ENCODE data around the gene CTU2. TPM values are rescaled to one million over a fixed set of nuclear protein-coding genes. Genes with fewer than 3 reads are reported as not detected.

The CTU2 gene
- total RNA-seq, 2 experiments from 2014 or later = 46.1 to 48.1 TPM

DNA sequence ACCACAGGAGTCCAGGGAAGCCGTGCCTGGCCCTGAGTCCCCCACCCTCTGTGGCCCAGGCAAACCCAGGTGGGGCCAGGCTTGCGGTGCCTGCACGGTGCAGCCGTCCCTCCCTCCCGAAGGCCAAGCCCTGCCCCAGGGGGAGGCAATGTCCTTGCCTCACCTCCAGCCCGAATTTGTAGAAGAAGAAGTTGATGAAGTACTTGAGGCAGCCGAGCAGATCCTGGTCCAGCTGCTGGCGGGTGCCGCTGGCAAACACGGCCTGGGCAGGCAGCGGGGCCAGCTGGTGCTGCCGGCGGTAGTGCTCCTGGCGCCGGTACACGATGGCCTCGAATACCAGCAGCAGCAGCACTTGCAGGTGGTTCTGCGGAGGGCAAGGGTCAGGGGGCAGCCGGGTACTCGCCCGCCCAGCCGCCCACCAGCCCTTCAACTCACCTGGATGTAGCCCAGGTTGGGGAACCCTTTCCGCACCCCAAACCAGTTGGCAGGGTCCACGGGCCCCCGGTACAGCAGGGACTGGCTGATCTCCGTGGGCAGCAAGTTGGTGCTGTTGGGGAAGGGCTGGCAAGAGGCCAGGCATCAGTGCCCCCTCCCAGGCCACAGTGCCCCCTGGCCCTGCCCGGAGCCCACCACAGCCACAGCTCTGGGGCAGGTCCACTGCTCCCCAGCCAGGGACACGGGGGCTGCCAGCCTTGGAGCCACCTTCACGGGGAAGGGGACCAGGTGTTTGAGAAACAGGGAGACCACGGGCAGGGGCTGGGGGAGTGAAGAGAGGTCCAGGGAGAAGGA, 26.1 kb downstream of the CTU2 start:
- Mint-ChIP-seq H3K27me3 (ENCODE audit: low read depth) (no peaks in the 10 kb centered on the region), H3K27ac (no peak overlapping the region), H3K4me1 (ENCODE audit: low read depth) (peaks cover 4% of the 10 kb centered on the region), H3K4me3 (no peak overlapping the region), H3K9me3 (no peaks in the 10 kb centered on the region), H3K36me3 (ENCODE audit: low read depth) (peaks cover 4% of the 10 kb centered on the region)
- no peak for DNase-seq
- CTCF ChIA-PET = no interaction called here
- intact Hi-C loops (cut with micrococcal nuclease) = no loop called here

DNA sequence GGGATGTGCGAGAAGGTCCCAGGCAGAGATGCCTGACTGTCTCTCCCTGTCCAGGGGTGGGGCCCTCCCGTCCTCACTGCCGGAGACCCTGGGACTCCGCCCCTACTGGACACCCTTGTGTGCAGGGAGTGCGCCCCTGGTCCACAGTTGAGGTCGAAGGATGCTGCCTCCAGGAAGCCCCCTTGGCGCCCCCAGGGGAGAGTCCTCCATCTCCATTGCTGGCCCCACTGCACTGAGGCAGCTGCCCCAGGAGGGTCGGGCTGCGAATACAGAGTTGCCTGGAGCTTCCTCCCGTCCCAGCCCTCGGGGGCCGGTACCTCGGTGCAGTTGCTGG, 26.6 kb downstream of the CTU2 start:
- Mint-ChIP-seq H3K27ac (no peak overlapping the region), H3K4me1 (ENCODE audit: low read depth) (peaks cover 4% of the 10 kb centered on the region), H3K4me3 (no peak overlapping the region), H3K36me3 (ENCODE audit: low read depth) (peaks cover 4% of the 10 kb centered on the region), H3K9me3 (no peaks in the 10 kb centered on the region), H3K27me3 (ENCODE audit: low read depth) (no peaks in the 10 kb centered on the region)
- CTCF ChIA-PET = no interaction called here
- no peak for DNase-seq
- intact Hi-C loops (cut with micrococcal nuclease) = no loop called here

DNA sequence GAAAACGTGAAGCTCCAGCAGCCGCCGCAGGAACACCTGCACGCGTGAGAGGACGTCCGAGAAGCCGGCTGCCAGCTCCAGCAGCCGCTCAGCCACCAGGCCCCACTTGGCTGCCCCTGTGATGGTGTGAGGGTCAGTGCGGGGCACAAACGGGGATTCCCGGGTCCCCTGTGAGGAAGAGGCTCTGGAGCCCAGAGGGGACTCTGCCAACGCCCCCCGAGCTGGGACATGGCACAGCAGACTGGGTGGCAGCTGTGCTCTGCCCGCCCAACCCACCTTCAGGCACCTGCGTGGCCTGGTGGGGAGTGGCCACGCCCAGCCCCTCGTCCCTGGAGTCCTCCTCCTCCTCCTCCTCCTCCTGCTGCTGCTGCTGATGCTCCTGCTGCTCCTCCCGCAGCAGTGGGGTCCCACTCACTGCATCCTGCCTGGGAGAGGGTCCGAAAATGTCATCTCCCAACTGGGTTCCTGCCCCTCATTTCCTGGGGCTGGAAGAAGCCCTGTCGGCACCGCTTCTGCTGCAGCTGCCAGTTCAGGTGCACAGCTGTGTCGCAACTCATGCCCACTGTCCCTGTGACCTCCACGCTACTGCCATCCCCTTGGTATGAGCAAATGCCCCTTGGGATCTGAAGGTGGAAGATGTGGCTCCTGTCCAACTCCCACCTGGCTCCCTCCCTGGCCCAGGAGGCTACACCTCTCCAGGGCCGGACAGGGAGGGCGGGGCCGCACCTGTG, 27.5 kb downstream of the CTU2 start:
- no peaks in the 10 kb centered on the region for H3K27me3 Mint-ChIP-seq (ENCODE audit: low read depth)
- no peaks in the 10 kb centered on the region for H3K9me3 Mint-ChIP-seq
- H3K4me3 Mint-ChIP-seq = no peak overlapping the region
- intact Hi-C loops (cut with micrococcal nuclease) = no loop called here
- CTCF ChIA-PET = interaction anchor here (0.7 to 1.3 kb wide), 2 partner anchors 49 to 59 kb away, joined by 3 read pairs; no protein-coding TSS in a partner anchor
- H3K4me1 Mint-ChIP-seq (ENCODE audit: low read depth) = peaks cover 5% of the 10 kb centered on the region
- H3K36me3 Mint-ChIP-seq (ENCODE audit: low read depth) = peaks cover 4% of the 10 kb centered on the region
- DNase-seq = no peak
- no peak overlapping the region for H3K27ac Mint-ChIP-seq

DNA sequence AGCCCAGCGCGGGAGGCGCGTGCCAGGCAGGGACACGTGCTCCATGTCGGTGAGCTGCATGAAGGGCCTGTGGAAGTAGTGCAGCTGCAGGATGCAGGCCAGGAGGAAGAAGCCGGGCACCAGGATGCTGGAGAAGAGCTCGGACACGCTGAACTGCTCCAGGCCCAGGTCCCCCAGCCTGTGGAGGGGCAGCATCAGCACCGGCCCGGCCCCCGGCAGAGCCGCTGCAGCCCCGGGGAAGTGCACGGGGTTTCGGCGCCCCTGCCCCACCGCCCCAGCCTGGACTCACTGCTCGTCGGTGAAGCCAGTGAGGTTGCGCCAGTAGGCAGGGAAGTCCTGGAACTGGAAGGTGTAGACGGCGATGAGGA, 28.0 kb downstream of the CTU2 start:
- DNase-seq = no peak
- Mint-ChIP-seq H3K27me3 (ENCODE audit: low read depth) (no peaks in the 10 kb centered on the region), H3K4me3 (no peak overlapping the region), H3K27ac (no peak overlapping the region), H3K36me3 (ENCODE audit: low read depth) (peaks cover 4% of the 10 kb centered on the region), H3K4me1 (ENCODE audit: low read depth) (peaks cover 7% of the 10 kb centered on the region), H3K9me3 (no peaks in the 10 kb centered on the region)
- intact Hi-C loops (cut with micrococcal nuclease) = no loop called here
- CTCF ChIA-PET = interaction anchor here (0.7 to 1.3 kb wide), 3 partner anchors 9 to 59 kb away, joined by 3 read pairs; no protein-coding TSS in a partner anchor

DNA sequence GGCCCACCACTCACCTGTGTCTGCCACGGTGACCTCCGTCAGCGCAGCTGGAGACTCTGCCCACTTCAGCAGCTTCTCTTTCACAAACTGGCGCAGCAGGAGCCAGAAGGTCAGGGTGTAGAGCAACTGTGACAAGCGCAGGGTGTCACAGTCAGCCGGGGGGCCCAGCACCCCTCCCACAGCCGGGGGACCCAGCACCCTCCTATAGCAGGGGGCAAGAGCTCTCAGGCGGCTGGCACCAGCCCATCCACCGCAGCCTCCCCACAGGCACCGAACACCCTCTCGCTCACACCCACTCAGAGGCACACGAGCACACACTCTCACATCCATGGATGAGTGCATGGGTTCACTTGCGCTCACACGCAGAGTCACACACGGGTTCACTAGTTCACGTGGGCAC, 28.8 kb downstream of the CTU2 start:
- Mint-ChIP-seq H3K27me3 (ENCODE audit: low read depth) (no peaks in the 10 kb centered on the region), H3K4me1 (ENCODE audit: low read depth) (peaks cover 7% of the 10 kb centered on the region), H3K4me3 (no peak overlapping the region), H3K27ac (no peak overlapping the region), H3K9me3 (no peaks in the 10 kb centered on the region), H3K36me3 (ENCODE audit: low read depth) (peaks cover 4% of the 10 kb centered on the region)
- CTCF ChIA-PET = interaction anchor here (0.6 to 3.2 kb wide), 4 partner anchors 8 to 96 kb away, joined by 3 to 48 read pairs (median 3); no protein-coding TSS in a partner anchor
- intact Hi-C loops (cut with micrococcal nuclease) = no loop called here
- no peak for DNase-seq

DNA sequence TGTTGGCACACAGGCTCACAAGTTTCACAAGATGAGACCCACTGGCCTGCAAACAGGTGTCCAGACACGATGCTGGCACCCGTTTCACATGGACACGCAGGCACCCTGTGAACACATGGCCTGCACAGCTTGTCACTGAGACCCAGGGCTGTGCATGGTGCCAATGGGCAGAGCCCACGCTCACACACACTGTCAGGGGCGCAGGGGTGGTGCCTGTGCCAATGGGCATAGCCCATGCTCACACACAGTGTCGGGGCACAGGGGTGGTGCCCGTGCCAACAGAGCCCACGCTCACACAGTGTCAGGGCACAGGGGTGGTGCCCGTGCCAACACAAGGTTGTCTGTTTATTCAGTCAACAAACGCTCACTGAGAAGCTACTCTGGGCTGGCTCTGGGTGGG, 29.3 kb downstream of the CTU2 start:
- CTCF ChIA-PET = interaction anchor here (0.6 to 3.2 kb wide), 4 partner anchors 8 to 96 kb away, joined by 3 to 48 read pairs (median 16); partner anchors contain the start of gene PIEZO1
- intact Hi-C loops (cut with micrococcal nuclease) = loop anchor here (2.0 kb wide), 1 partner anchor 435 kb away; the partner anchor contains the start of gene CDH15
- H3K27me3 Mint-ChIP-seq (ENCODE audit: low read depth) = no peaks in the 10 kb centered on the region

DNA sequence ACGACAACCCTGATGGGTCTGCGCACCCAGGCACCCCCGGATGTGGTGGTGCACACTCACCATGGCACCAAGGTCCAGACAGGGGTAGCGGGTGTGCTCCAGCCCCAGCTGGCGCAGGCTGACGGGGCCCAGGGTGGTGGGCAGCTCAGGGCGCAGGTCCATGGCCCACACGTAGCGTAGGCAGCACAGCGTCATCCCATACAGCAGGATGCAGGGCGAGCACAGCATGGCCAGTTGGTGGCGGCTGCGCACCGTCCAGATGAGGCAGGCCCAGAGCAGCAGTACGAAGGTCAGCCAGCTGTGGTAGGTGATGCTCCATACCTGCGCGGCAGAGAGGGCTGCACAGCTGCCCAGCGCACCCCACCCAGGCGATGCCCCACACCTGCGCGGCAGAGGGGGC, 29.8 kb downstream of the CTU2 start:
- intact Hi-C loops (cut with micrococcal nuclease) = loop anchor here (2.0 kb wide), 1 partner anchor 435 kb away; the partner anchor contains the start of gene CDH15

More for the DNA sequence above, 29.3 kb downstream of the CTU2 start:
- peaks cover 7% of the 10 kb centered on the region for H3K4me1 Mint-ChIP-seq (ENCODE audit: low read depth)
- H3K27ac Mint-ChIP-seq = no peak overlapping the region
- no peak for DNase-seq
- peaks cover 4% of the 10 kb centered on the region for H3K36me3 Mint-ChIP-seq (ENCODE audit: low read depth)
- H3K9me3 Mint-ChIP-seq = no peaks in the 10 kb centered on the region
- no peak overlapping the region for H3K4me3 Mint-ChIP-seq

DNA sequence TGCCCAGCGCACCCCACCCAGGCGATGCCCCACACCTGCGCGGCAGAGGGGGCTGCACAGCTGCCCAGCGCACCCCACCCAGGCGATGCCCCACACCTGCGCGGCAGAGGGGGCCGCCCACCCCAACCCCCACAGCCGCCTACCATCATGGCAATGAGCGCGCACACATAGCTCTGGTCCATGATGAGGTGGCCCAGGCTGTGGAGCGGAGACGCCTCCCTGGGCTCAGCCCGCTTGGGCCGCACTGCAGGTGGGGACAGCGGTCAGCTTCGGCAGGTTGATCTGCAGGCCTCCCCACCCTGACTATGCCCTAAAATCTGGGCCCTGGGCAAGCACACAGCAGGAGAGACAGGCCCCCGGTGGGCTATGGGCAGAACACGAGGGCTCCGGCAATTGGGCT, 30.2 kb downstream of the CTU2 start:
- Mint-ChIP-seq H3K27ac (no peak overlapping the region), H3K4me1 (ENCODE audit: low read depth) (peaks cover 3% of the 10 kb centered on the region), H3K27me3 (ENCODE audit: low read depth) (no peaks in the 10 kb centered on the region), H3K4me3 (no peak overlapping the region), H3K36me3 (ENCODE audit: low read depth) (peaks cover under 1% of the 10 kb centered on the region), H3K9me3 (no peaks in the 10 kb centered on the region)
- intact Hi-C loops (cut with micrococcal nuclease) = loop anchor here (2.0 kb wide), 1 partner anchor 434 kb away; the partner anchor contains the start of gene CDH15
- no peak for DNase-seq
- CTCF ChIA-PET = interaction anchor here (1.2 to 3.2 kb wide), 12 partner anchors 20 to 431 kb away, joined by 3 to 48 read pairs (median 10); partner anchors contain the start of genes APRT and PIEZO1

More for the DNA sequence above, 29.8 kb downstream of the CTU2 start:
- no peak overlapping the region for H3K4me3 Mint-ChIP-seq
- peaks cover 4% of the 10 kb centered on the region for H3K36me3 Mint-ChIP-seq (ENCODE audit: low read depth)
- H3K27me3 Mint-ChIP-seq (ENCODE audit: low read depth) = no peaks in the 10 kb centered on the region
- CTCF ChIA-PET = interaction anchor here (1.8 to 3.2 kb wide), 3 partner anchors 46 to 117 kb away, joined by 5 to 48 read pairs (median 28); partner anchors contain the start of gene PIEZO1
- H3K4me1 Mint-ChIP-seq (ENCODE audit: low read depth) = peaks cover 6% of the 10 kb centered on the region
- H3K27ac Mint-ChIP-seq = no peak overlapping the region
- no peak for DNase-seq
- no peaks in the 10 kb centered on the region for H3K9me3 Mint-ChIP-seq

DNA sequence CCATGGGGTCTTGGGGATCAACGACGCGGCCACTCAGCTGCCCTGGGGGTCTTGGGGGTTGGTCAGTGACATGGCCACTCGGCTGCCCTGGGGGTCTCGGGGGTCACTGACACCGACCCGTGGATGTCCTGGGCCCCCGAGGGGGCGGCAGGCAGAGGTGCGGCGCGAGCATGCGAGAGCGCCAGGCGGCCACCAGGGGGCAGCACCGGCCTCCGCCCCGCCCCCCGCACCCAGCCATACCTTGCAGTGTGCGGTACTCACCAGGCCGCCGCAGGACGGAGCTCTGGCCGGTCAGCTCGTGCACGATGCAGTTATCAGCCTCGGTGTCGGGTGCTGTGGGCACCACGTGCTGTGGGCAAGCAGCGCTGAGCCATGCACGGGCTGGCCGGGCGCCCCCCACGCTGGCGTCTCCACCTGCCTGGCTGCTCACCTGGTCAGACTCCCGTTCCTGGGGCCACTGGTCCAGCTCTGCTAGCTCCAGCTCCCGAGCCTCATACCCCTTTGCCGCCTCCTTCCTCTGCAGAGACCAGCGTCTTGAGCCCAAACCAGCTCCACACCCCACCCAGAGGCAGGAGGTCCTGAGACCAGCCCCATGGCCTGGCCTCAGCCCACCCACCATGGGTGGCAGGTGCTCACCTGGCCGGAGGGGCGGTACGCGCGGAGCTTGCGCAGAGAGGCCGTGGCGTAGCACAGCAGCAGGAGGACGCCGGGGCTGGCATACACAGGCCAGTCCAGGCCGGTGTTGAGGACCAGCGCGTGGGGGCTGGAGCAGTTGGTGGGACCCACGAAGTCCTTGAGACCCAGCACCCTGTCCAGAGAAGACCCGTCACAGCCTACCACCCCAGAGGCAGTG, 31.2 kb downstream of the CTU2 start:
- no peaks in the 10 kb centered on the region for H3K9me3 Mint-ChIP-seq
- intact Hi-C loops (cut with micrococcal nuclease) = loop anchor here (1.0 to 2.0 kb wide), 2 partner anchors 48 to 433 kb away; partner anchors contain the start of genes CDH15 and PIEZO1
- peaks cover 3% of the 10 kb centered on the region for H3K4me1 Mint-ChIP-seq (ENCODE audit: low read depth)

DNA sequence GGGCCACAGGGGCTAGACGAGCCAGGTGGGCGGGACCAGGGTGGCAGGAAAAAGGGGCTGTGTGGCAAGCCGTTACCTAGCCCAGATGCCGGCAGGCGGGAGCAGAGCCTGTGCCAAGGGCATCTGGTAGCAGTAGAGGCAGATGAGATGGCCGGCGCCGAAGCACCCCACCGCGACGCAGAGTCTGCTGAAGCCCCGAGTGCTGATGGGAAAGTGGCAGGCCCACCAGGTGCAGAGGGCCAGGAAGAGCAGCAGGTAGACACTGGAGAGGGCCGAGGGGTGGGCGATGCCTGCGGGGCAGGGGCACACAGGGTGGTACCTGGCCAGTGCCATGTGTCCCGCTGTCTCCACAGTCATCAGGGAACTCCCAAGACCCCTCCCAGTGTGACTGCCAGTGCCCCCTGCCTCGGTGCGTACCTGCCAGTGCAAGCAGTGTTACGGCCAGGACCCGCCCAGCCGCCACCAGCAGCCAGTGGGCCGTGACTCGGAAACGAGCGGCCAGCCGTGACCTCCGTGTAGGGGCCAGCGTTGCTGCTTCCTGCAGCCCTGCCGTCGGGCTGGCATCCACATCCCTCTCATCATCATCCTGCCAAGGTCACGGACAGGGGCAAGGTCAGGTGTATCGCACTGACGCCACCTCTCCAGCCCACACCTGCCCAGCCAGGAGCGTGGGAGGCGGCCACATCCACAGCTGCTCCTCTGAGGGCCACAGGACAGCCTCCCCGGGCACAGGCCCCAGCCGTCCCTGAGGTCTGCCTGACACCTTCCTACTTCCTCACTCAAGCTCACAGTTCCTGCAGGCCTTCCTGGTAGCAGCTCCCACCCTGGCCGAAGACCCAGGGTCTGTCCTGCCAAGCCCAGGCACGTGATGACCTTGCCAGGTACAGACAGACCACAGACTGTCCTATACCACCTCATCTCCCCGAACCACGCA, 32.1 kb downstream of the CTU2 start:
- H3K9me3 Mint-ChIP-seq = no peaks in the 10 kb centered on the region
- no peaks in the 10 kb centered on the region for H3K36me3 Mint-ChIP-seq (ENCODE audit: low read depth)
- CTCF ChIA-PET = interaction anchor here (0.5 to 3.2 kb wide), 17 partner anchors 7 to 872 kb away, joined by 3 to 48 read pairs (median 5); partner anchors contain the start of genes APRT and PIEZO1
- intact Hi-C loops (cut with micrococcal nuclease) = no loop called here
- H3K27me3 Mint-ChIP-seq (ENCODE audit: low read depth) = no peaks in the 10 kb centered on the region
- H3K27ac Mint-ChIP-seq = no peak overlapping the region
- H3K4me3 Mint-ChIP-seq = no peak overlapping the region
- H3K4me1 Mint-ChIP-seq (ENCODE audit: low read depth) = peaks cover 4% of the 10 kb centered on the region
- no peak for DNase-seq

More for the DNA sequence above, 31.2 kb downstream of the CTU2 start:
- H3K4me3 Mint-ChIP-seq = no peak overlapping the region
- H3K27me3 Mint-ChIP-seq (ENCODE audit: low read depth) = no peaks in the 10 kb centered on the region
- DNase-seq = peak; percentile 79
- CTCF ChIA-PET = interaction anchor here (0.5 to 3.2 kb wide), 32 partner anchors 8 to 872 kb away, joined by 3 to 48 read pairs (median 4); partner anchors contain the start of genes APRT, CDH15 and PIEZO1
- no peak overlapping the region for H3K27ac Mint-ChIP-seq
- H3K36me3 Mint-ChIP-seq (ENCODE audit: low read depth) = no peaks in the 10 kb centered on the region
